WERI-Rb-1 (cell line): Measurements from ENCODE around the gene ALG8.

ENCODE experiments used
- DNase-seq: peaks from one replicate; pipeline ENCODE4 v3.0.0-alpha.2; 2020
- H3K27ac ChIP-seq: fragments of 250-450 bp; sonication (Bioruptor Pico); 2 replicates; pipeline ENCODE4 v1.5.1; 2020; ENCODE audit warnings: mild to moderate bottlenecking, moderate library complexity
- H3K27me3 ChIP-seq: fragments of 250-450 bp; sonication (Bioruptor Pico); 2 replicates; pipeline ENCODE4 v1.5.1; 2021; ENCODE audit warnings: mild to moderate bottlenecking, low read depth, moderate library complexity; ENCODE audit not compliant: insufficient read depth, severe bottlenecking
- H3K36me3 ChIP-seq: fragments of 250-450 bp; sonication (Bioruptor Pico); 2 replicates; pipeline ENCODE4 v1.5.1; 2020; ENCODE audit warnings: mild to moderate bottlenecking, moderate library complexity
- H3K4me3 ChIP-seq: 2 replicates; pipeline ENCODE4 v1.5.1; 2011; ENCODE audit warnings: low read depth, mild to moderate bottlenecking, control low read depth, low read length
- H3K9me3 ChIP-seq: fragments of 250-450 bp; sonication (Bioruptor Pico); 2 replicates; pipeline ENCODE4 v1.5.1; 2021; ENCODE audit warnings: mild to moderate bottlenecking, moderate library complexity; ENCODE audit not compliant: severe bottlenecking
- CTCF ChIP-seq: IDR thresholded peaks from 2 replicates; pipeline ENCODE4 v1.5.1; 2011; ENCODE audit warnings: low read depth, mild to moderate bottlenecking, control low read depth, inconsistent platforms, low read length

Gene ALG8

GRCh38 chr11:78050964-78051831 lies 88.2 kb downstream of the ALG8 start:
- Histone ChIP-seq H3K27ac (peak overlapping the region; percentile 28; the same call in 1 of the 2 replicates), H3K4me3 (no peak overlapping the region), H3K9me3 (no peaks in the 10 kb centered on the region), H3K27me3 (no peaks in the 10 kb centered on the region), H3K36me3 (no peaks in the 10 kb centered on the region)
- TF ChIP-seq CTCF: no peak
- DNase-seq: no peak
